ENCODE data around the gene MVD. TPM values are rescaled to one million over a fixed set of nuclear protein-coding genes. Genes with fewer than 3 reads are reported as not detected.

Gene MVD
- total and polyA plus RNA-seq, 10 donors, result 24.1 to 74.9 (median 37.1) TPM

- Histone ChIP-seq H3K36me3 (peaks cover 2 to 97% (median 28%) of the 10 kb centered on the region in 6 donors), H3K9me3 (no peaks in the 10 kb centered on the region), H3K4me1 (peaks cover 5 to 70% (median 45%) of the 10 kb centered on the region in 6 donors), H3K27me3 (replicated peaks in 1 of 7) (no peaks in the 10 kb centered on the region), H3K4me3 (no peak overlapping the region), H3K27ac (peak overlapping the region in 7 of 8 donors; percentile 21 to 87 (median 70))
- 89 to 95% (median 94%) methylated on average over 19 of the region's 19 CpGs for WGBS, 5 donors
- intact Hi-C loops (cut with DNase I; ENCODE audit: low total_unique reads), result no loop called here
- no peak for DNase-seq
- TF ChIP-seq CTCF (IDR thresholded peaks at IDR 0.05 in 8 of 11, conservative IDR thresholded peaks at IDR 0.05 in 3 of 11) (no peak), POLR2A (IDR thresholded peaks at IDR 0.05) (no peak), POLR2AphosphoS5 (IDR thresholded peaks at IDR 0.05) (no peak)
These were observed 43.8 kb downstream of the MVD start for GRCh38 chr16:88618956-88619667.

GRCh38 chr16:88618182-88618955 is 44.5 kb downstream of the MVD start:
- intact Hi-C loops (cut with DNase I; ENCODE audit: low total_unique reads), result no loop called here
- Histone ChIP-seq H3K9me3 (no peaks in the 10 kb centered on the region), H3K27me3 (replicated peaks in 1 of 7) (no peaks in the 10 kb centered on the region), H3K36me3 (peaks cover 0 to 97% (median 21%) of the 10 kb centered on the region in 6 donors), H3K4me3 (no peak overlapping the region), H3K4me1 (peaks cover 6 to 77% (median 48%) of the 10 kb centered on the region in 6 donors), H3K27ac (peak overlapping the region in 6 of 8 donors; percentile 26 to 87 (median 72))
- no peak for DNase-seq
- 70 to 85% (median 78%) methylated on average over 18 to 20 of the region's 20 CpGs for WGBS, 5 donors
- TF ChIP-seq POLR2A (IDR thresholded peaks at IDR 0.05), result no peak
- TF ChIP-seq POLR2AphosphoS5 (IDR thresholded peaks at IDR 0.05), result peak; percentile 43 to 57 (median 56)

- H3K27me3 ChIP-seq (replicated peaks in 1 of 7), result no peaks in the 10 kb centered on the region
- no peak for DNase-seq
- peaks cover 6 to 85% (median 48%) of the 10 kb centered on the region in 6 donors for H3K4me1 ChIP-seq
- H3K36me3 ChIP-seq, result peaks cover 0 to 97% (median 15%) of the 10 kb centered on the region in 6 donors
- no peak for TF ChIP-seq POLR2AphosphoS5 (IDR thresholded peaks at IDR 0.05)
- no peak for TF ChIP-seq POLR2A (IDR thresholded peaks at IDR 0.05)
- no peak for TF ChIP-seq CTCF (IDR thresholded peaks at IDR 0.05 in 8 of 11, conservative IDR thresholded peaks at IDR 0.05 in 3 of 11)
- intact Hi-C loops (cut with DNase I; ENCODE audit: low total_unique reads), result no loop called here
- WGBS, 5 donors, result 95 to 97% (median 96%) methylated on average over 20 of the region's 20 CpGs
- H3K27ac ChIP-seq, result peak overlapping the region in 2 of 8 donors; percentile 73 to 87
- no peaks in the 10 kb centered on the region for H3K9me3 ChIP-seq
- H3K4me3 ChIP-seq, result no peak overlapping the region
These were observed 45.4 kb downstream of the MVD start for GRCh38 chr16:88617268-88618031.

- no peak overlapping the region for H3K4me3 ChIP-seq
- no peak overlapping the region for H3K27ac ChIP-seq
- peaks cover 6 to 85% (median 48%) of the 10 kb centered on the region in 6 donors for H3K4me1 ChIP-seq
- intact Hi-C loops (cut with DNase I; ENCODE audit: low total_unique reads), result no loop called here
- no peak for DNase-seq
- H3K36me3 ChIP-seq, result peaks cover 0 to 97% (median 14%) of the 10 kb centered on the region in 6 donors
- no peaks in the 10 kb centered on the region for H3K27me3 ChIP-seq (replicated peaks in 1 of 7)
- 90 to 98% (median 97%) methylated on average over 10 to 12 of the region's 12 CpGs for WGBS, 5 donors
- H3K9me3 ChIP-seq, result no peaks in the 10 kb centered on the region
- TF ChIP-seq POLR2A (IDR thresholded peaks at IDR 0.05) (no peak), POLR2AphosphoS5 (IDR thresholded peaks at IDR 0.05) (no peak), CTCF (IDR thresholded peaks at IDR 0.05 in 8 of 11, conservative IDR thresholded peaks at IDR 0.05 in 3 of 11) (no peak)
These were observed 46.2 kb downstream of the MVD start for GRCh38 chr16:88616736-88617135.

Data from spleen (tissue), 11 donors.